Peyer's patch (tissue), 4 donors: ENCODE data around the gene CSNK2A2.

Source experiments
- CTCF ChIP-seq, 6 experiments: fragments of 450-650 bp in 4 of 6; fragments of 200-600 bp in 2 of 6; sonication (generic) in 1 of 6; IDR thresholded peaks; one replicate each; pipeline ENCODE4 v1.5.1; 2017 to 2019; ENCODE audit warnings: antibody characterized with exemption in 6 of 6, mild to moderate bottlenecking in 3 of 6, moderate library complexity in 1 of 6
- POLR2A ChIP-seq, 2 donors: fragments of 450-650 bp; IDR thresholded peaks; one replicate each; pipeline ENCODE4 v1.5.1; 2017; ENCODE audit warnings: antibody characterized with exemption in 2 of 2, mild to moderate bottlenecking in 2 of 2, moderate library complexity in 2 of 2

GRCh38 chr16:58211245-58211644 lies 13.3 kb upstream of the CSNK2A2 start:
- TF ChIP-seq CTCF (IDR thresholded peaks at IDR 0.05) (no peak), POLR2A (IDR thresholded peaks at IDR 0.05) (no peak)
